Head of caudate nucleus (tissue), 42 donors: ENCODE data around the gene PRXL2C.
"Not testable (repeated sequence)": the region's sequence is repeated elsewhere in the genome, so short reads cannot be mapped to it uniquely, and the experiment has no call there.

Source experiments
- DNase-seq, 42 donors: peaks; one replicate each; pipeline versions ENCODE4 v3.0.0 to v3.0.0-alpha.2; 2020 to 2021; ENCODE audit warnings: mixed read lengths in 7 of 42
- intact Hi-C: fragments of 100-400 bp; cut with DNase I; formaldehyde crosslinking; loops from one replicate; pipeline ENCODE4 v1.15.0; 2022

Gene PRXL2C

DNA sequence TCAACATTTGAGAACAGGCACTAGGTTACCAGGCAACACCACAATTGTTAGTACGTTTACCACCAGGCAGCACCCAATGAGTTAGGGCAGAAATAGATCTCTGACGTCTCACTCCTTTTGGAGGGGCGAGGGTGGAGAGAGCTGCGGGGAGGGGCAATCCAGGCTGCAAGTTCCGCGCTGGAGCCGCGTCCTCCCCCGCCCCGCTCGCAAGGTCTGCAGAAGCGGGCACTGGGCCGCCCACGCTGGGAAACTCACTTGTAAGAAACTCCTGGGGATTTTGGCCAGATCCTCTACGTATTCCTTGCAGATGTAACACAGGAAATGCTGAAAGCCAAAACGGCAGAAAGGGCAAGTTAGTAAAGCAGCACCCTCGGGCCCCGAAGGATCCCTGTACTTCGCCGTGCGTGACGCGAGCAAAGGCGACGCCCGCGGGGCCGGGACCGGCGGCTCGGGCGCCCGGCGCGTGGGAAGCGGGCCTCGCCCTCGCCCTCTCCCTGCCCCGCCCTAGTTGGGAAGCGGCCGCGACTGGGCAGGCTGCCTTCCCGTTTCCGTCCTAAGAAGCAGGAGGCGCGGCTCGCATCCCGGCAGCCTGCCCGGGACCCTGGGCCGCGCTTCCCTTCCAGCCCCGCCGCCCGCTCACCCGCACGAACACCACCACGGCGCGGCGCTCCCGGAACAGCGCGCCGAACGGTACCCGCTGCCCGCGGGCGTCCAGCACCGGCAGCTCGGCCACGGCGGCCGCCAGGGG, 493 bp downstream of the PRXL2C start:
- intact Hi-C loops: loop anchor here (10.0 kb wide), 2 partner anchors 210 to 240 kb away; partner anchors contain the start of gene ZNF367
- DNase-seq: peak; percentile 54 to 93 (median 77)

GRCh38 chr9:96651626-96652025, 3.5 kb downstream of the PRXL2C start:
- intact Hi-C loops: loop anchor here (10.0 kb wide), 2 partner anchors 207 to 237 kb away; partner anchors contain the start of gene ZNF367
- DNase-seq: no peak

GRCh38 chr9:96649620-96650324, 5.3 kb downstream of the PRXL2C start:
- intact Hi-C loops: loop anchor here (10.0 kb wide), 2 partner anchors 205 to 235 kb away; partner anchors contain the start of gene ZNF367
- DNase-seq: no peak

GRCh38 chr9:96646081-96646991, 8.8 kb downstream of the PRXL2C start:
- intact Hi-C loops: no loop called here

GRCh38 chr9:96644137-96644536, 11.0 kb downstream of the PRXL2C start:
- intact Hi-C loops: no loop called here
- no peak for DNase-seq

More at GRCh38 chr9:96646081-96646991, 8.8 kb downstream of the PRXL2C start:
- no peak for DNase-seq

DNA sequence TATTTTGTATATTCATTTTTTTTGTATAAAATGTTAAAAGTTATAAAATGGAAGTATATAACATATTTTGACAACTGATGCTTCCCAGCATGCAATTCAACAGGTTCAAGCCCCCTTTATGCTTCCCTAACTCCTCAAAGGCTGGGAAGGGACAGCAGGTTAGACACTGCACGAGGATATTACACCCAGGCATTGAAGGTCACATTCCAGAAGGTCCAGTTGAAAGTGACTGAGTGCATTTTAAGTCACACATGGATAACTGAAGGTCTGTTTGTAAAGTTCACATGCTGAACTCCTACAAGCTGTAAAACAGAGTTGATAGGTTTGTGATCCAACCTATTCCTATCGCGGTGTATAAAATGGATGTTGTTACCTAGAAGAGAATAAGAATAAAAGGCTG, 13.6 kb downstream of the PRXL2C start:
- no peak for DNase-seq
- intact Hi-C loops: no loop called here

DNA sequence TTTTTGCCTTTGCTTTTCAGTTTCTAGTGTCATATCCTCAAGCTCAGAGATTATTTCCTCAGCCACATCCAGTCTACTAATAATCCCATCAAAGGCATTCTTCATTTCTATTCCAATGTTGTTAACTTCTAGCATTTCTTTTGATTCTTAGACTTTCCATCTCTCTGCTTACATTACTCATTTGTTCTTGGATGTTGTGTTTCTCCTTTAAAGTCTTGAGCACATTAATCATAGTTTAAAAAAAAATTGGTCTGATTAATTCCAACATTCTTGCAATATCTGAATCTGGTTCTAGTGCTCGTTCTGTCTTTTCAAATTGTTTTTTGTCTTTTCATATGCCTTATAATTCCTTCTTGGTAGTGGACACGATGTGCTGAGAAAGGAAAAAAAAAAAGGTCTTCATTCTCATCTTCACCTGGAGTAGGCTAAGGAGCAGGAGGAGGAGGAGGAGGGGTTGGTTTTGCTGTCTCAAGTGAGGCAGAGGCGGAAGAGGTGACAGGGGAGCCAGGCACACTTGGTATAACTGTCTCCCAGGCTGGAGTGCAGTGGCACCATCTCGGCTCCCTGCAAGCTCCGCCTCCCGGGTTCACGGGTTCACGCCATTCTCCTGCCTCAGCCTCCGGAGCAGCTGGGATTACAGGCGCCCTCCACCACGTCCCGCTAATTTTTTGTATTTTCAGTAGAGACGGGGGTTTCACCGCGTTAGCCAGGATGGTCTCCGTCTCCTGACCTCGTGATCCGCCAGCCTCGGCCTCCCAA, 16.3 kb downstream of the PRXL2C start:
- intact Hi-C loops: no loop called here
- DNase-seq: no peak

- DNase-seq: no peak
- intact Hi-C loops: no loop called here
Measured at GRCh38 chr9:96636368-96636767, 18.7 kb downstream of the PRXL2C start.

- intact Hi-C loops, DNase-seq: not testable (repeated sequence)
Measured at GRCh38 chr9:96633579-96633978, 21.5 kb downstream of the PRXL2C start.

DNA sequence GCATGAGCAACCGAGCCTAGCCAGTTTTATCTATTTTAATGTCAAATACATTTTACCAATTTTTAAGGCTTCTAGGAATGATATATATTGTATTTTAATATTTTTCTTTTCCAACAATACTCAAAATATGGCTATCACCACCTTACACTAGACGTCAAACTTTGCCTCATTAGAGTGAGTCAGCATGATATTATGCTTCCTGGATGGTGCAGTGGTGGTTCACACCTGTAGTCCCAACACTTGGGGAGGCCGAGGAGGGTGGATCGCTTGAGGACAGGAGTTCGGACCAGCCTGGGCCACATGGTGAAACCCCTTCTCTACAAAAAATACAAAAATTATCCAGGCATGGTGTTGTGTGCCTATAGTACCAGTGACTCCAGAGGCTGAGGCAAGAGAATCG, 28.2 kb downstream of the PRXL2C start:
- intact Hi-C loops: loop anchor here (10.0 kb wide), 1 partner anchor 192 kb away; no protein-coding TSS in a partner anchor
- DNase-seq: no peak

GRCh38 chr9:96621618-96622017, 33.5 kb downstream of the PRXL2C start:
- intact Hi-C loops: loop anchor here (10.0 kb wide), 1 partner anchor 187 kb away; no protein-coding TSS in a partner anchor
- no peak for DNase-seq

DNA sequence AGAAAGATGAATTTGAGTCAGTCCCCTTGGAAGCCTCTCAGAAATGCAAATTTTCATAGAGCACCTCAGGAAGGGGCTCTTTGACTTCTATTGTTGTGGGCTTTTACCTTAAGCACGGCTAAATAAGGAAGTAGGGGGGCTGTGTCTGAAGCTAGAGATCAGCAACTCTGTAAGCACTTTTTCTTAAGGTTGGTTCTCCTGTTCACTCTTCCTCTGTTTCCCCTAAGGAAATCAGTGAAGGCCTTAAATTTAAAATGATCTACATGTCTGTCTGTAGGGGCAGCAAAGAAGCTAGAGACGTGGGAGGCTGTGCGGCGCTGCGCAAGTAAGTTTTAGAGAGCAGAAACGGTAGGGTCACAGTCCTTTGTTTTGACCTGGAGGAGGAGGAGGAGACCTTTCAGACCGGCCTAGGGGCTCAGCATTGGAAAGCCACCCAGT, 34.3 kb downstream of the PRXL2C start:
- no peak for DNase-seq
- intact Hi-C loops: loop anchor here (10.0 kb wide), 1 partner anchor 186 kb away; no protein-coding TSS in a partner anchor

DNA sequence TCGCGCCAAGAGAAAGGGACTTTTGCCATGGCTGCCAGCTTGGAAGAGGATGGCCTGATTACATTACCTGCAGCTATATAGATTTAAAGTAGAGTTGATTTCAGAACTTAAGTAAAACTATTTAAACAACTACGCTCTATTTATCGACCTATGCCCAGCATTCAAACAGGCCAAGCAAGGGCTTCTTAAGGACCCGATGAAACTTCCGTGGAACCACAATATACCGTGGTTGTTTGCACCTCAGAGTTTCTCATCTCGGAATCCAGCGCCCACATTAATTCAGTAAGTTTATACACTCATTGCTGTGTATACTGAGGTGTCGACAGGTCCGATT, 35.0 kb downstream of the PRXL2C start:
- intact Hi-C loops: loop anchor here (10.0 kb wide), 1 partner anchor 185 kb away; no protein-coding TSS in a partner anchor
- no peak for DNase-seq

GRCh38 chr9:96619491-96620180, 35.5 kb downstream of the PRXL2C start, which contains the start of gene CDC14B:
Gene CDC14B, minus strand, starts transcription at chr9:96619843. Its CDS starts 465 bp downstream, at chr9:96619378.
- intact Hi-C loops: loop anchor here (2.0 to 10.0 kb wide), 4 partner anchors 52 to 185 kb away; partner anchors contain the start of gene HABP4
- peak; percentile 87 to 96 (median 94) for DNase-seq

- intact Hi-C loops: loop anchor here (2.0 to 5.0 kb wide), 3 partner anchors 52 to 168 kb away; partner anchors contain the start of gene HABP4
- DNase-seq: peak in 10 of 42 donors; percentile 13 to 44 (median 26)
Measured at GRCh38 chr9:96619124-96619465, 36.0 kb downstream of the PRXL2C start.

- intact Hi-C loops: loop anchor here (2.0 to 5.0 kb wide), 3 partner anchors 51 to 168 kb away; partner anchors contain the start of gene HABP4
- peak in 40 of 42 donors; percentile 36 to 77 (median 57) for DNase-seq
Measured at GRCh38 chr9:96618209-96619123, 36.7 kb downstream of the PRXL2C start.
